Hepatocyte (in vitro differentiated cells): Measurements from ENCODE around the gene BSN. TPM values are rescaled to one million over a fixed set of nuclear protein-coding genes. Genes with fewer than 3 reads are reported as not detected.

Experiments used
- DNase-seq: peaks from one replicate; pipeline ENCODE4 v3.0.0-alpha.2; 2016; ENCODE audit warnings: low spot score
- H2AFZ ChIP-seq: fragments of 200-600 bp; sonication (generic); 2 replicates; pipeline ENCODE4 v1.6.0; 2016; ENCODE audit warnings: antibody characterized with exemption, mild to moderate bottlenecking
- H3K27ac ChIP-seq: fragments of 200-600 bp; sonication (generic); 2 replicates; pipeline ENCODE4 v1.5.1; 2016; ENCODE audit warnings: mild to moderate bottlenecking
- H3K27me3 ChIP-seq: fragments of 200-600 bp; sonication (generic); 2 replicates; pipeline ENCODE4 v1.6.1; 2016
- H3K36me3 ChIP-seq: fragments of 200-600 bp; sonication (generic); replicated peaks from 2 replicates; pipeline ENCODE4 v1.5.1; 2016; ENCODE audit warnings: low read depth; ENCODE audit not compliant: insufficient read depth
- H3K4me1 ChIP-seq: fragments of 200-600 bp; sonication (generic); 2 replicates; pipeline ENCODE4 v1.5.1; 2016; ENCODE audit warnings: mild to moderate bottlenecking, moderate library complexity; ENCODE audit not compliant: insufficient read depth
- H3K4me2 ChIP-seq: fragments of 200-600 bp; sonication (generic); 2 replicates; pipeline ENCODE4 v1.6.0; 2016
- H3K4me3 ChIP-seq: fragments of 200-600 bp; sonication (generic); 2 replicates; pipeline ENCODE4 v1.5.1; 2016; ENCODE audit warnings: mild to moderate bottlenecking
- H3K79me2 ChIP-seq: fragments of 200-600 bp; sonication (generic); 2 replicates; pipeline ENCODE4 v1.6.0; 2017; ENCODE audit warnings: mild to moderate bottlenecking
- H3K9me2 ChIP-seq: fragments of 200-600 bp; sonication (generic); replicated peaks from 2 replicates; pipeline ENCODE4 v1.6.0; 2017; ENCODE audit warnings: mild to moderate bottlenecking; ENCODE audit not compliant: insufficient read depth
- H3K9me3 ChIP-seq: fragments of 200-600 bp; sonication (generic); 2 replicates; pipeline ENCODE4 v1.5.1; 2016; ENCODE audit warnings: low read depth, mild to moderate bottlenecking
- H4K20me1 ChIP-seq: fragments of 200-600 bp; sonication (generic); 2 replicates; pipeline ENCODE4 v1.6.0; 2016; ENCODE audit warnings: mild to moderate bottlenecking; ENCODE audit not compliant: insufficient read depth, poor library complexity, severe bottlenecking
- EZH2 ChIP-seq: fragments of 200-600 bp; sonication (generic); IDR thresholded peaks from 2 replicates; pipeline ENCODE4 v1.6.1; 2016; ENCODE audit warnings: antibody characterized with exemption, mild to moderate bottlenecking, borderline replicate concordance
- EZH2phosphoT487 ChIP-seq: fragments of 200-600 bp; sonication (generic); IDR thresholded peaks from one replicate; pipeline ENCODE4 v1.6.1; 2018; ENCODE audit warnings: antibody characterized with exemption, mild to moderate bottlenecking, low read depth, moderate library complexity; ENCODE audit not compliant: unreplicated experiment, severe bottlenecking
- WGBS: methylation state at CpG from one replicate; pipeline ENCODE4 v1.1.6; 2016; ENCODE audit warnings: low lambda C conversion rate; ENCODE audit errors: missing lambda C conversion rate; 5-methylcytosine and 5-hydroxymethylcytosine counted together
- polyA plus RNA-seq: library from polyadenylated mRNA; unstranded; fragments of >200 nt; fragmentation: Nextera tagmentation; extraction: Ambion mirVana; gene quantifications from 2 replicates; pipeline ENCODE4 v1.2.1, GENCODE V29; 2016
- total RNA-seq: library from RNA; depleted of rRNA; stranded (reverse); fragments of >200 nt; gene quantifications from 2 replicates; pipeline ENCODE4 v1.2.3, GENCODE V29; 2014
- TF ChIP-seq, protein P1 (sequence below): fragments of 200-600 bp; sonication (generic); IDR thresholded peaks from 2 replicates; pipeline ENCODE4 v1.5.1; 2016; ENCODE audit warnings: antibody characterized with exemption, mild to moderate bottlenecking; ENCODE audit not compliant: poor library complexity

BSN gene
- total and polyA plus RNA-seq, 2 experiments from 2014 or later, result 0.37 to 0.44 TPM

DNA sequence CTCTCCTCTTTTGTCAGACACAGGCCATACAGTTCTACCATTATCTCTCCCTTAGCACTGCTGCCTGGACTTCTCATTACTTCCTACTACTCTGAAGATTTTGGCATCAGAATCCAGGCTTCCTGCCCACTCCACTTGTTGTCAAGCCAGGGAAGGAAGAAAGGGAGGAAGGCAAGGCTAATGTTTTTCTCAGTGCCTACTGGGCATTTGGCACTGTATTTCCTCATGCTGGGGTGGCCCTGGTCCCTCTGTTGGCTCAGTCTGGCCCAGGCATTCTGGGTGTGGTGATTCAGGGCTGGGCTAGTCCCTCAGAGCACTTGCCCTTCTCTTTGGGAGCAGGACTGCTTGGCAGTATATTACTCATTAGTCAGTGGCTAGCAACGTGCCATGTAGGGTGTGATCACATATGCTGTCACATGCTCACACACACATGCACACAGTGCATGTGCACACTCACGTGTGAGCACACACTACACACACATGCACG is 52.9 kb downstream of the BSN start:
- no peaks in the 10 kb centered on the region for H3K36me3 ChIP-seq

DNA sequence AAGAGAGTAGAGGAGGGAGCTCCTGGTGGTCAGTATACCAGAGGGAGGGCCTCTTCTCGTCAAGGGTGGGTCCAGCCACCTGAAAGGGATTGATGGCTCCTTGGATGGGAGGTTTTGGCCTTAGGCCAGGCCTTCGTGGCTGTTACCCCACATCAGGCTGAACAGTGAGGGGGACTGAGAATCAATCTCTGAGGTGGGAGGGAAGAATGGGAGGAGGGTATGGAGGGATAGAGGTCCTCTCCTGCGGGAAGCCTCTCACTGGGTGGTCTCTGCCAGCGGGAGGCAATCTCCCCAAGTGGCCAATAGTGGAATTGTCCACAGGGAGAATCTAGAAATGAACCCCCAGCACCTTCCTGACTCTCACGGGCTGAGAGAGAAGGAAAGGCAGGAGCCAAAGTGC is 53.5 kb downstream of the BSN start:
- Histone ChIP-seq H3K9me3 (no peaks in the 10 kb centered on the region), H3K36me3 (no peaks in the 10 kb centered on the region), H3K79me2 (no peaks in the 10 kb centered on the region), H3K4me3 (no peak overlapping the region), H3K27me3 (no peaks in the 10 kb centered on the region), H3K4me2 (no peak overlapping the region), H2AFZ (no peak overlapping the region), H3K27ac (no peak overlapping the region), H4K20me1 (no peaks in the 10 kb centered on the region), H3K9me2 (no peaks in the 10 kb centered on the region), H3K4me1 (no peaks in the 10 kb centered on the region)
- TF ChIP-seq, protein P1, sequence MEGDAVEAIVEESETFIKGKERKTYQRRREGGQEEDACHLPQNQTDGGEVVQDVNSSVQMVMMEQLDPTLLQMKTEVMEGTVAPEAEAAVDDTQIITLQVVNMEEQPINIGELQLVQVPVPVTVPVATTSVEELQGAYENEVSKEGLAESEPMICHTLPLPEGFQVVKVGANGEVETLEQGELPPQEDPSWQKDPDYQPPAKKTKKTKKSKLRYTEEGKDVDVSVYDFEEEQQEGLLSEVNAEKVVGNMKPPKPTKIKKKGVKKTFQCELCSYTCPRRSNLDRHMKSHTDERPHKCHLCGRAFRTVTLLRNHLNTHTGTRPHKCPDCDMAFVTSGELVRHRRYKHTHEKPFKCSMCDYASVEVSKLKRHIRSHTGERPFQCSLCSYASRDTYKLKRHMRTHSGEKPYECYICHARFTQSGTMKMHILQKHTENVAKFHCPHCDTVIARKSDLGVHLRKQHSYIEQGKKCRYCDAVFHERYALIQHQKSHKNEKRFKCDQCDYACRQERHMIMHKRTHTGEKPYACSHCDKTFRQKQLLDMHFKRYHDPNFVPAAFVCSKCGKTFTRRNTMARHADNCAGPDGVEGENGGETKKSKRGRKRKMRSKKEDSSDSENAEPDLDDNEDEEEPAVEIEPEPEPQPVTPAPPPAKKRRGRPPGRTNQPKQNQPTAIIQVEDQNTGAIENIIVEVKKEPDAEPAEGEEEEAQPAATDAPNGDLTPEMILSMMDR, result no peak
- TF ChIP-seq EZH2, result no peak
- TF ChIP-seq EZH2phosphoT487, result no peak
- WGBS, result 42% methylated on average over 5 of the region's 5 CpGs
- DNase-seq, result no peak

More for the DNA sequence above, 52.9 kb downstream of the BSN start:
- no peak for TF ChIP-seq EZH2
- TF ChIP-seq, protein P1, result no peak
- TF ChIP-seq EZH2phosphoT487, result no peak
- no peak for DNase-seq
- Histone ChIP-seq H3K4me2 (no peak overlapping the region), H3K9me2 (no peaks in the 10 kb centered on the region), H3K27me3 (no peaks in the 10 kb centered on the region), H3K9me3 (no peaks in the 10 kb centered on the region), H3K79me2 (no peaks in the 10 kb centered on the region), H2AFZ (no peak overlapping the region), H3K27ac (no peak overlapping the region), H3K4me3 (no peak overlapping the region), H4K20me1 (no peaks in the 10 kb centered on the region), H3K4me1 (no peaks in the 10 kb centered on the region)
- WGBS, result 94% methylated on average over 3 of the region's 3 CpGs

DNA sequence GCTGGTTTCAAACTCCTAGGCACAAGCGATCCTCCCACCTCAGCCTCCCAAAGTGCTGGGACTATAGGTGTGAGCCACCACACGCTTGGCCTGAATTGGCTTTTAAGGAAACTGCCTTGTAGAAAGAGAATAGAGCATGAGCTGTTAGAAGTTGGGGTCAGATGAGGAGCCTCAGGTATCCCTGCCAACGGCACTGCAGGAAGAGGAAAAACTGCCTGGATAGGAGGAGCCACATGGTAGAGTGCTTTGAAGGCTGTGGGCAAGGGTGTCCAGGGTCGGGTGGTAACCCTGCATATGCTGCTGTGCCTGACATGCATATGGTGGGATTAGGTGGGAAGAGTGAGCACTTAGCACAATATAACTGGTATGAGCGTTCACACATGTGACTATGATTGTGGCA is 55.0 kb downstream of the BSN start:
- no peaks in the 10 kb centered on the region for H3K9me2 ChIP-seq
- no peak for DNase-seq
- H3K9me3 ChIP-seq, result no peaks in the 10 kb centered on the region
- no peaks in the 10 kb centered on the region for H3K4me1 ChIP-seq
- no peak overlapping the region for H3K27ac ChIP-seq
- no peak overlapping the region for H3K4me2 ChIP-seq
- H4K20me1 ChIP-seq, result no peaks in the 10 kb centered on the region
- H3K4me3 ChIP-seq, result no peak overlapping the region
- no peaks in the 10 kb centered on the region for H3K36me3 ChIP-seq
- no peak overlapping the region for H2AFZ ChIP-seq
- no peaks in the 10 kb centered on the region for H3K79me2 ChIP-seq
- WGBS, result 91% methylated on average over 5 of the region's 5 CpGs
- TF ChIP-seq, protein P1, result no peak
- no peak for TF ChIP-seq EZH2
- TF ChIP-seq EZH2phosphoT487, result no peak
- no peaks in the 10 kb centered on the region for H3K27me3 ChIP-seq

DNA sequence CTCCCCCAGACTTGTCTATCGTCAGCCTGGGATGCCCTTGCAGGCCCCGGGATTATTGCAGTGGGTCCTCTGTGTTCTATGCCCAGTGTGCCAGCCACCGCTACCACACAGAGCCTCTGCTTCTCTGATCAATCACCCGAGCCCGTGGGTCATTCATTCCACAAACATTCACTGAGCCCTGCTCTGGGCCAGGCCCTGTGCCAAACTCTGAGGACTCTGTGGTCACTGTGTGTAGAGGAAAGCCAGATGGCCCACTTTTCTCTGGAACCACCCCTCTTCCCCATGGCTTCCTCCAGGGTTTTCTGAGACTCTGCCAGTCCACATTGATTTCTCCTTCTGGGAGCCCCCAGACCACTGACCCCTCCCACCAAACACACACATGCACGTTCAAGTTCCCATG is 55.5 kb downstream of the BSN start:
- DNase-seq, result no peak
- H2AFZ ChIP-seq, result no peak overlapping the region
- H3K27me3 ChIP-seq, result no peaks in the 10 kb centered on the region
- WGBS, result 86% methylated on average over 6 of the region's 6 CpGs
- H3K36me3 ChIP-seq, result no peaks in the 10 kb centered on the region
- H3K27ac ChIP-seq, result no peak overlapping the region
- no peaks in the 10 kb centered on the region for H3K9me2 ChIP-seq
- no peak overlapping the region for H3K4me3 ChIP-seq
- H3K79me2 ChIP-seq, result no peaks in the 10 kb centered on the region
- H3K9me3 ChIP-seq, result no peaks in the 10 kb centered on the region
- TF ChIP-seq, protein P1, result no peak
- no peak for TF ChIP-seq EZH2phosphoT487
- TF ChIP-seq EZH2, result no peak
- H3K4me1 ChIP-seq, result no peaks in the 10 kb centered on the region
- H3K4me2 ChIP-seq, result no peak overlapping the region
- H4K20me1 ChIP-seq, result no peaks in the 10 kb centered on the region
